Glutamatergic neuron (in vitro differentiated cells): ENCODE results near the gene EMC8. TPM values are rescaled to one million over a fixed set of nuclear protein-coding genes. Genes with fewer than 3 reads are reported as not detected.

Experiments used
- DNase-seq: peaks from one replicate; pipeline ENCODE4 v3.0.0; 2022
- H3K27ac Mint-ChIP-seq: one replicate; pipeline ENCODE4 v1.8.0; 2020; ENCODE audit warnings: mild to moderate bottlenecking, mixed read lengths, inconsistent platforms; ENCODE audit not compliant: unreplicated experiment
- H3K27me3 Mint-ChIP-seq: one replicate; pipeline ENCODE4 v1.8.0; 2020; ENCODE audit warnings: mild to moderate bottlenecking, moderate library complexity, mixed read lengths, inconsistent platforms; ENCODE audit not compliant: unreplicated experiment
- H3K36me3 Mint-ChIP-seq: one replicate; pipeline ENCODE4 v1.8.0; 2020; ENCODE audit warnings: mild to moderate bottlenecking, mixed read lengths, inconsistent platforms; ENCODE audit not compliant: unreplicated experiment
- H3K4me1 Mint-ChIP-seq: one replicate; pipeline ENCODE4 v1.8.0; 2020; ENCODE audit warnings: mild to moderate bottlenecking, low read depth, mixed read lengths, inconsistent platforms; ENCODE audit not compliant: unreplicated experiment
- H3K4me3 Mint-ChIP-seq: one replicate; pipeline ENCODE4 v1.8.0; 2020; ENCODE audit warnings: mild to moderate bottlenecking, mixed read lengths, inconsistent platforms; ENCODE audit not compliant: unreplicated experiment
- H3K9me3 Mint-ChIP-seq: one replicate; pipeline ENCODE4 v1.8.0; 2020; ENCODE audit warnings: mild to moderate bottlenecking, moderate library complexity, mixed read lengths, inconsistent platforms; ENCODE audit not compliant: unreplicated experiment
- CTCF ChIP-seq: fragments of 200-600 bp; sonication (generic); IDR thresholded peaks from one replicate; pipeline ENCODE4 v1.5.0; 2021; ENCODE audit not compliant: partially characterized antibody, unreplicated experiment
- total RNA-seq: library from RNA; stranded (reverse); fragmentation: NEBNext Ultra II Directional; extraction: Animal tissue kit (Norgen Biotek cat#: 25700); gene quantifications from one replicate; pipeline ENCODE4 v1.2.1, GENCODE V29; 2021; ENCODE audit not compliant: unreplicated experiment

EMC8 gene
- total RNA-seq, 1 donor from 2014 or later: 34.2 TPM

GRCh38 chr16:85812811-85813700 is 13.7 kb upstream of the EMC8 start:
- Mint-ChIP-seq H3K4me3 (no peak overlapping the region), H3K27me3 (peaks cover 4% of the 10 kb centered on the region), H3K36me3 (no peaks in the 10 kb centered on the region), H3K4me1 (peaks cover 2% of the 10 kb centered on the region), H3K27ac (no peak overlapping the region), H3K9me3 (peaks cover 6% of the 10 kb centered on the region)
- no peak for DNase-seq
- no peak for TF ChIP-seq CTCF

DNA sequence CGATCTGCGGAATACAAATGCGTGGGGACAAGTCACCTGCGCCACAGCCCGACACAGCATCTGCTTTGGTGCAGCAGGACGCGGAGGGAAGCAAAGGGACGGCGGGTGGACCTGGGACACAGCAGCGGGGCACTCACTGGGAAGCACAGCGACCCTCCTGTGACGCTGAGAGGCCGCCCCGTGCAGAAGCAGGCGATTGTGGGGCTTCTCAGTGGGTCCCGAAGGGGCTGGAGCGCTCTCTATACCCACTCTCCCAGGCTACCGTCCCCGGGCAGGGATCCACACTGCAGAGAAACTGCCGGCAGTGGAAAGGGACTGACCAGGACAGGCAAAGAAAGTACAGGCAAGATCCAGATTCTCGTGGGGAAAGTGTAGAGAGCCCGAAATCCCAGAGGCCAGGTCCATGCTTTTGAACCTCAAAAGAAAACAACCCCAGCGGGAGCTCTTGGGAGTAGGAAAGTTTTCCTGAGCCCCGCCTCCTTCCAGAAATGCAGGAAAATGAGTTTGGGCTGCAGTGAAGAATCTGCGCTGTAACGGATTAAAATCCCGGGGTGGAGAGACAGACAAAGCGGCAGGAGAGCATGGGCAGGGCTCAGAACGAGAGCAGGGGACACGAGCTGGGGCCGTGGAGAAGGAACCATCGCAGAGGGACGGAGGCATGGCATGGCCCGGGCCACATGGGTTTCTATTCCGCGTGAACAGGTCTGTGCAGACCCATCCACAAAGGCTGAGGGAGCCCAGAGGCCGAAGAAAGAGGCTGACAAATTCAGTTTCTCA is 12.9 kb upstream of the EMC8 start:
- no peak for DNase-seq
- Mint-ChIP-seq H3K27ac (no peak overlapping the region), H3K27me3 (peaks cover 4% of the 10 kb centered on the region), H3K4me1 (peaks cover 2% of the 10 kb centered on the region), H3K4me3 (no peak overlapping the region), H3K36me3 (no peaks in the 10 kb centered on the region), H3K9me3 (peaks cover 6% of the 10 kb centered on the region)
- no peak for TF ChIP-seq CTCF

- H3K9me3 Mint-ChIP-seq: peaks cover 10% of the 10 kb centered on the region
- H3K36me3 Mint-ChIP-seq: peaks cover 9% of the 10 kb centered on the region
- TF ChIP-seq CTCF: no peak
- H3K27ac Mint-ChIP-seq: no peak overlapping the region
- DNase-seq: no peak
- no peak overlapping the region for H3K4me3 Mint-ChIP-seq
- peaks cover 4% of the 10 kb centered on the region for H3K27me3 Mint-ChIP-seq
- peaks cover 2% of the 10 kb centered on the region for H3K4me1 Mint-ChIP-seq
Measured at GRCh38 chr16:85810742-85811115, 11.4 kb upstream of the EMC8 start.

GRCh38 chr16:85810097-85810741 is 10.9 kb upstream of the EMC8 start:
- TF ChIP-seq CTCF: no peak
- H3K27me3 Mint-ChIP-seq: peaks cover 4% of the 10 kb centered on the region
- peaks cover 10% of the 10 kb centered on the region for H3K9me3 Mint-ChIP-seq
- H3K4me3 Mint-ChIP-seq: no peak overlapping the region
- H3K27ac Mint-ChIP-seq: peak overlapping the region; percentile 48
- no peak for DNase-seq
- H3K4me1 Mint-ChIP-seq: peaks cover 2% of the 10 kb centered on the region
- peaks cover 14% of the 10 kb centered on the region for H3K36me3 Mint-ChIP-seq
